D721Med (cell line): ENCODE measurements around the gene RTEL1.

ENCODE experiments used
- DNase-seq: peaks from one replicate; pipeline ENCODE4 v3.0.0; 2011; ENCODE audit warnings: low spot score; ENCODE audit not compliant: insufficient read length
- FAIRE-seq: peaks from 2 replicates; lab custom pipeline; 2011; peaks lifted over from hg19 to GRCh38; lab: Jason Lieb, UNC
- CTCF ChIP-seq: IDR thresholded peaks from 2 replicates; pipeline ENCODE4 v1.5.1; 2012; ENCODE audit warnings: mild to moderate bottlenecking, control low read depth; ENCODE audit not compliant: insufficient read depth; ENCODE audit errors: missing control alignments

Gene RTEL1

GRCh38 chr20:63689046-63690002 lies 31.2 kb downstream of the RTEL1 start:
- no peak for DNase-seq
- no peak for FAIRE-seq
- no peak for TF ChIP-seq CTCF

DNA sequence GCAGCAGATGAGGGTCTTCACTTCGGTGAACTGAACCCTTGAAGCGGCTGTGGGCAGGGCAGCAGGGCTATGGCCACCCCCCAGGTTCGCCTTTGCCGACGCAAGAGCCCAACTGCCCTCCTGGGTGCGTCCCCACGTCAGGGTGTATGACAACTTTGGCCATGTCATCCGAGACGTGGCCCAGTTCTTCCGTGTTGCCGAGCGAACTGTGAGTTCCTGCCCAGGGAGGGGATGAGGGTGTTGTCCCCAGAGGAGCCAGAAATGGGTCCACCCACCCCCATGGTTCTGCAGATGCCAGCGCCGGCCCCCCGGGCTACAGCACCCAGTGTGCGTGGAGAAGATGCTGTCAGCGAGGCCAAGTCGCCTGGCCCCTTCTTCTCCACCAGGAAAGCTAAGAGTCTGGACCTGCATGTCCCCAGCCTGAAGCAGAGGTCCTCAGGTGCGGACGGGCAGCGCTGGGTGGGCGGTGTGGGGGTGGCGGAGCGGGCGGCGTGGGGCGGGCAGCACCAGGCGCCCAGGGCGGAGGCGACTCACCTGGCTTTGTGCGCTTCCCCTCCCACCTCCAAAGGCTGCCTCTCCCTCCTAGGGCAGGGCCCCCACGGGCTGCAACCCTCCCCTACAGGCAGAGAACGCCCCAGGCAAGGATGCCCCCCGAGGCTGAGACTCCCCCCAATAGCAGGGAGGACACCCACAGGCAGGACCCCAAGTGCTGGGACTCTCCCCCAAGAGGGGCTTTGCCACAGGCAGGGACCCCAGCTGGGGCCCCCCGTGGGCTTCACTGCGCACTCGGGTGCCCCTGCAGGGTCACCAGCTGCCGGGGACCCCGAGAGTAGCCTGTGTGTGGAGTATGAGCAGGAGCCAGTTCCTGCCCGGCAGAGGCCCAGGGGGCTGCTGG lies 32.1 kb downstream of the RTEL1 start:
- FAIRE-seq (no peak), DNase-seq (no peak)
- TF ChIP-seq CTCF = no peak

GRCh38 chr20:63690898-63691710 lies 33.0 kb downstream of the RTEL1 start:
- DNase-seq (no peak), FAIRE-seq (no peak)
- no peak for TF ChIP-seq CTCF

DNA sequence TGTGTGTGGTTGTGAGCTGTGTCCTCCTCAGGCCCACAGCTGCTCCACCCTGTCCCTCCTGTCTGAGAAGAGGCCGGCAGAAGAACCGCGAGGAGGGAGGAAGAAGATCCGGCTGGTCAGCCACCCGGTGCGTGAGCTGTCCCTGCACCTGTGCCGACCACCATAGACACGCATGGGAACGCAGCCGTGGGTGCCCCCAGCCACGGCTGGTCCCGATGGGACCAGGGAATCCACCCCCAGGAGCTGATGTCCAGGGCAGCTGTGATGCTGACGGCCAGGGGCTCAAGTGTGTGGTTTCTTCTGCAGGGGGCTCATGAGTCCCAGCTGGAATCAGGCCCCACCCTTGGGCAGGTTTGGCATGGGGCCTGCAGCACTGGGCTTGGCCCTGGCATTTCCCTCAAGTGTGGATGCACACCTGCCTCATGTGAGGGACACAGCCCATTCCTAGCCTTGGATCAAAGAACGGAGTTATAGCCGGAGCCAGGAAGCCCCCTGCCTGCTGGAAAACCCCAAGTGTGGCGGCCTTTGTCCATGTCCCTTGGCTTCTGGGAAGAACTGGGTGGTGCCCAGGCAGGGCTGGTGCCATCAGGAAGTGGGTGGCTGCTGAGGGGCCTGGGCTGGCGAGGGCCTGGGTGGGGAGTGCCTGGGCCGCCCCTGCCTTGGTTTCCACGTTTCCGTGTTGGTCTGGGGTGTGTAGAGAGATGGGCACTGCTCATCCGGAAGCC lies 33.8 kb downstream of the RTEL1 start:
- TF ChIP-seq CTCF = no peak
- DNase-seq (no peak), FAIRE-seq (no peak)

DNA sequence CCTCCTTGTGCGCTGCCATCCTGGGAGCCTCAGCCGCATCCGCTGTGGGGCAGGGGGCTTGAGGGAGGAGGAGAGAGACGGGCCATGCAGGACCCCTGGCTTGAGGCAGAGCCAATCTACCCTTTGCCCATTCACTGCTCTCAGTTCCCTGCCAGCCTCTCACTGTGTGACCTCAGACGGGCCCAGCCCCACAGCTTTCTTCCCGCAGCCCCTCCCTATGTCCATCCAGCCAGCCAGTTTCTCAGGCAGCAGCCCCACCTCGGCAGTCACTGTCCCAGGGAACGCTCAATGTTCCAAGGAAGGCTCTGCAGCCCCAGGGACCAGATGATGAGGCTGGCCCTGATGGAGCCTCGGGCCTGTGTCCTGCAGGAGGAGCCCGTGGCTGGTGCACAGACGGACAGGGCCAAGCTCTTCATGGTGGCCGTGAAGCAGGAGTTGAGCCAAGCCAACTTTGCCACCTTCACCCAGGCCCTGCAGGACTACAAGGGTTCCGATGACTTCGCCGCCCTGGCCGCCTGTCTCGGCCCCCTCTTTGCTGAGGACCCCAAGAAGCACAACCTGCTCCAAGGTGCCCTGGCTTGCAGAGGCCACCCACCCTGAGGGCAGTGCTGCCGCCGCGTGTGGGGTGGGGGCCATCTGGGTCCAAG lies 34.4 kb downstream of the RTEL1 start:
- no peak for TF ChIP-seq CTCF
- FAIRE-seq = no peak
- DNase-seq = no peak
